Lower lobe of right lung (tissue), 2 donors: ENCODE results near the gene TSSK2. TPM values are rescaled to one million over a fixed set of nuclear protein-coding genes. Genes with fewer than 3 reads are reported as not detected.

Source experiments
- ATAC-seq, 2 donors: fragments of 200-7000 bp; cut with Tn5 transposase; one replicate each; pipeline ENCODE4 v1.9.1; 2020 to 2022; ENCODE audit warnings: mild to moderate bottlenecking in 2 of 2, moderate library complexity in 2 of 2
- DNase-seq: peaks from one replicate; pipeline ENCODE4 v3.0.0-alpha.2; 2020
- H3K27ac ChIP-seq: fragments of 200-600 bp; one replicate; pipeline ENCODE4 v1.8.0; 2022
- H3K27me3 ChIP-seq: fragments of 200-600 bp; one replicate; pipeline ENCODE4 v1.8.0; 2022; ENCODE audit warnings: low read depth
- H3K36me3 ChIP-seq: fragments of 200-600 bp; one replicate; pipeline ENCODE4 v1.8.0; 2022; ENCODE audit warnings: mild to moderate bottlenecking
- H3K4me1 ChIP-seq: fragments of 200-600 bp; one replicate; pipeline ENCODE4 v1.8.0; 2022
- H3K4me3 ChIP-seq: fragments of 200-600 bp; one replicate; pipeline ENCODE4 v1.8.0; 2022; ENCODE audit warnings: mild to moderate bottlenecking
- H3K9me3 ChIP-seq: fragments of 200-600 bp; one replicate; pipeline ENCODE4 v1.8.0; 2022
- intact Hi-C: fragments of 100-400 bp; cut with DNase I; formaldehyde crosslinking; loops from one replicate; pipeline ENCODE4 v1.11.0; 2022
- total RNA-seq: library from RNA; stranded (reverse); fragmentation: NEBNext Ultra II Directional; extraction: Animal tissue kit (Norgen Biotek cat#: 25700); gene quantifications from one replicate; pipeline ENCODE4 v1.2.1, GENCODE V29; 2021
- TF ChIP-seq, protein P1 (sequence below): fragments of 200-600 bp; IDR thresholded peaks from one replicate; pipeline ENCODE4 v1.8.0; 2022; ENCODE audit warnings: antibody characterized with exemption, mild to moderate bottlenecking
- donor health status: DM: no; HTN: yes; CAD: no; lungs with severe emphysema.

TSSK2 gene
- total RNA-seq, 1 donor from 2014 or later = not detected

DNA sequence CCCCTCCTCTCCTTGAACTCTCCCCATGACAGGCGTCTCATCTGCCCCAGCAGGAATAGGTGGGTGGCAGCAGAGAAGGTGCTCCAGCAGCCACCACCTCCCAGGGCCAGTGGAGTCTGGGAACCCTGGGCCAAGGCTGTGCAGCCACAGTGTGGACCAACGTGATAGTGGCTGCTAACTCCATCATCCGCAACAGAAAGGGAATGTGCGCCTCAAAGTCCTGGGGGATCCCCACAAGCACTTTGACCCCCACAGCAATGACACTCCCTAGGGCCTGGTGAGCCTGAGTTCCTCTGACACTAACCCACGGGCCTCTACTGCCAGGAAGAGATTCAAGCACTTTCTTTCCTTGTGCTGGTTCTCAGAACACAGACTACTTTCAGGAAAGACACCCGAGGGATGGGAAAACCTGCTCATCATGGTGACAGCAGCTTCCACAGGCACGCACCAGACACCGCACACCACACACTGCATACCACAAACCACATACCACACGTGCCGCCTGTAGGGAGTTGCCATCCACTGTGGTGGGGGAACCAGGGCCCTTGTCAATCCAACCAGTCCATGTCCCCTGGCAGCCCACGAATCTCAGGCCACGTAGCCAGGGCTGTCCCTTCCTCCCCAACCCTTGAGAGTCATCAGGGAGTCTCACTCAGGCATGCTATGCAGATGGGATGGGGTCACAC lies 50.8 kb downstream of the TSSK2 start:
- H3K9me3 ChIP-seq = no peaks in the 10 kb centered on the region
- TF ChIP-seq, protein P1, sequence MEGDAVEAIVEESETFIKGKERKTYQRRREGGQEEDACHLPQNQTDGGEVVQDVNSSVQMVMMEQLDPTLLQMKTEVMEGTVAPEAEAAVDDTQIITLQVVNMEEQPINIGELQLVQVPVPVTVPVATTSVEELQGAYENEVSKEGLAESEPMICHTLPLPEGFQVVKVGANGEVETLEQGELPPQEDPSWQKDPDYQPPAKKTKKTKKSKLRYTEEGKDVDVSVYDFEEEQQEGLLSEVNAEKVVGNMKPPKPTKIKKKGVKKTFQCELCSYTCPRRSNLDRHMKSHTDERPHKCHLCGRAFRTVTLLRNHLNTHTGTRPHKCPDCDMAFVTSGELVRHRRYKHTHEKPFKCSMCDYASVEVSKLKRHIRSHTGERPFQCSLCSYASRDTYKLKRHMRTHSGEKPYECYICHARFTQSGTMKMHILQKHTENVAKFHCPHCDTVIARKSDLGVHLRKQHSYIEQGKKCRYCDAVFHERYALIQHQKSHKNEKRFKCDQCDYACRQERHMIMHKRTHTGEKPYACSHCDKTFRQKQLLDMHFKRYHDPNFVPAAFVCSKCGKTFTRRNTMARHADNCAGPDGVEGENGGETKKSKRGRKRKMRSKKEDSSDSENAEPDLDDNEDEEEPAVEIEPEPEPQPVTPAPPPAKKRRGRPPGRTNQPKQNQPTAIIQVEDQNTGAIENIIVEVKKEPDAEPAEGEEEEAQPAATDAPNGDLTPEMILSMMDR = no peak
- DNase-seq (no peak), ATAC-seq (no peak)
- H3K4me1 ChIP-seq = peaks cover 15% of the 10 kb centered on the region
- intact Hi-C loops = no loop called here
- H3K27me3 ChIP-seq = no peaks in the 10 kb centered on the region
- no peak overlapping the region for H3K27ac ChIP-seq
- no peaks in the 10 kb centered on the region for H3K36me3 ChIP-seq
- H3K4me3 ChIP-seq = no peak overlapping the region

Other genes with a start within 250 kb of the TSSK2 start
- gene DGCR6, start 225.0 kb upstream of the TSSK2 start, total RNA-seq = 4.5 TPM
- 33.9 TPM for gene PRODH, start 195.0 kb upstream of the TSSK2 start, total RNA-seq
- gene DGCR2, start 8.9 kb upstream of the TSSK2 start, total RNA-seq = 62.9 TPM
- 14.0 TPM for gene ESS2, start 13.3 kb downstream of the TSSK2 start, total RNA-seq
- gene GSC2, start 19.0 kb downstream of the TSSK2 start, total RNA-seq = not detected
- 50.3 TPM for gene SLC25A1, start 47.4 kb downstream of the TSSK2 start, total RNA-seq
- gene CLTCL1, start 160.4 kb downstream of the TSSK2 start, total RNA-seq = 6.8 TPM